ENCODE results near the gene MDFI. TPM values are rescaled to one million over a fixed set of nuclear protein-coding genes. Genes with fewer than 3 reads are reported as not detected.

MDFI gene
- total RNA-seq, 1 donor from 2014 or later = 75.9 TPM

DNA sequence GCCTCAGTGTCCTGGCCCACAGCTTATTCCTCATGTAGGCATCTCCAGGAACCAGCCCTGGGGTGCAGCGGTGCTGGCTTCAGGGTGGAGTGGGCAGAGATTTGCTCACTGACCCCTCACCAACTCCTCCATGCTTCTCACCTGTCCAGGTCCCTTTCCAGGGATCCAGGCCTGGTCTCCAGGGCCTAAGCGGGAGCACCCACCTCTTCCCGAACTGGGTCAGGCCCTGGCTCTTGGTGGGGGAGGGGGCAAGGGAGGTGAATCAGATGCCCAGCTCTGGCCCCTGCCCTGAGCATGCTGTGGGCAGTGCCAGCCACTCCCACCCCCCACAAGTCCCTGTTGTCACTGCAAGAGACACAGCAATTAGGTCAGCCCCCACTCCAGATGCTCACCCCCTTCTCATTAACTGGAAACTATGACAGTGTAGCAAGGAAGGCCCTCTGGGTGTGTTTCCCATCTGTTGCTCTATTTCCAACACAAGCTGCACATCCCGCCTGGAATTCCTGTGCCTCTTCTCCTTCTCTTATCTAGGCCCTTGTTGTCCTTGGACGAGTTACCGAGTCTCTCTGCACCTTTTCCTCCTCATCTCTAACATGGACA is 37.0 kb downstream of the MDFI start:
- Mint-ChIP-seq H3K36me3 (ENCODE audit: unreplicated experiment) (no peaks in the 10 kb centered on the region), H3K27ac (ENCODE audit: unreplicated experiment) (no peak overlapping the region), H3K4me3 (ENCODE audit: unreplicated experiment) (no peak overlapping the region)

DNA sequence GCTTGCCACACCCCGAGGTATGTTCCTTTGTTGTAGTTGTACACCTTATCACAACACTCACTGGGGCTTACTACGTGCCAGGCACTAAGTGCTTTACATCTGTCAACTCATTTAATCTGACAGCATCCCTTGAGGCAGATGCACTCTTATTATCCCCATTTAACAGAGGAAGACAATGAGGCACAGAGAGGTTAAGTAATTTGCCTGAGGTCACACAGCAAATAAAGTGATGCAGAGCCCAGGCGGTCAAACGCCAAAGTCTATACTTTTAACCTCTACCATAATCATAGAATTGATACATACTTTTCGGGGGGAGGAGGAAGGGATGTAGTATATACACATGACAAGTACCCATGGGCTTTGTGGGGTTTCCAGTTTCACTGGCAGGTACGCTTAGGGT is 37.7 kb downstream of the MDFI start:
- TF ChIP-seq, protein P1, sequence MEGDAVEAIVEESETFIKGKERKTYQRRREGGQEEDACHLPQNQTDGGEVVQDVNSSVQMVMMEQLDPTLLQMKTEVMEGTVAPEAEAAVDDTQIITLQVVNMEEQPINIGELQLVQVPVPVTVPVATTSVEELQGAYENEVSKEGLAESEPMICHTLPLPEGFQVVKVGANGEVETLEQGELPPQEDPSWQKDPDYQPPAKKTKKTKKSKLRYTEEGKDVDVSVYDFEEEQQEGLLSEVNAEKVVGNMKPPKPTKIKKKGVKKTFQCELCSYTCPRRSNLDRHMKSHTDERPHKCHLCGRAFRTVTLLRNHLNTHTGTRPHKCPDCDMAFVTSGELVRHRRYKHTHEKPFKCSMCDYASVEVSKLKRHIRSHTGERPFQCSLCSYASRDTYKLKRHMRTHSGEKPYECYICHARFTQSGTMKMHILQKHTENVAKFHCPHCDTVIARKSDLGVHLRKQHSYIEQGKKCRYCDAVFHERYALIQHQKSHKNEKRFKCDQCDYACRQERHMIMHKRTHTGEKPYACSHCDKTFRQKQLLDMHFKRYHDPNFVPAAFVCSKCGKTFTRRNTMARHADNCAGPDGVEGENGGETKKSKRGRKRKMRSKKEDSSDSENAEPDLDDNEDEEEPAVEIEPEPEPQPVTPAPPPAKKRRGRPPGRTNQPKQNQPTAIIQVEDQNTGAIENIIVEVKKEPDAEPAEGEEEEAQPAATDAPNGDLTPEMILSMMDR (IDR thresholded peaks at IDR 0.05) = no peak
- no peak overlapping the region for H3K4me3 Mint-ChIP-seq (ENCODE audit: unreplicated experiment)
- no peaks in the 10 kb centered on the region for H3K36me3 Mint-ChIP-seq (ENCODE audit: unreplicated experiment)
- no peaks in the 10 kb centered on the region for H3K9me3 Mint-ChIP-seq (ENCODE audit: unreplicated experiment)
- no peak for DNase-seq (ENCODE audit: extremely low spot score, unreplicated experiment)
- no peak overlapping the region for H3K27ac Mint-ChIP-seq (ENCODE audit: unreplicated experiment)
- H3K27me3 Mint-ChIP-seq (ENCODE audit: unreplicated experiment) = peaks cover 11% of the 10 kb centered on the region
- peaks cover 3% of the 10 kb centered on the region for H3K4me1 Mint-ChIP-seq (ENCODE audit: unreplicated experiment)

More for the DNA sequence above, 37.0 kb downstream of the MDFI start:
- H3K9me3 Mint-ChIP-seq (ENCODE audit: unreplicated experiment) = no peaks in the 10 kb centered on the region
- no peak for DNase-seq (ENCODE audit: extremely low spot score, unreplicated experiment)
- TF ChIP-seq, protein P1 (IDR thresholded peaks at IDR 0.05) = no peak
- peaks cover 18% of the 10 kb centered on the region for H3K27me3 Mint-ChIP-seq (ENCODE audit: unreplicated experiment)
- peaks cover 3% of the 10 kb centered on the region for H3K4me1 Mint-ChIP-seq (ENCODE audit: unreplicated experiment)

DNA sequence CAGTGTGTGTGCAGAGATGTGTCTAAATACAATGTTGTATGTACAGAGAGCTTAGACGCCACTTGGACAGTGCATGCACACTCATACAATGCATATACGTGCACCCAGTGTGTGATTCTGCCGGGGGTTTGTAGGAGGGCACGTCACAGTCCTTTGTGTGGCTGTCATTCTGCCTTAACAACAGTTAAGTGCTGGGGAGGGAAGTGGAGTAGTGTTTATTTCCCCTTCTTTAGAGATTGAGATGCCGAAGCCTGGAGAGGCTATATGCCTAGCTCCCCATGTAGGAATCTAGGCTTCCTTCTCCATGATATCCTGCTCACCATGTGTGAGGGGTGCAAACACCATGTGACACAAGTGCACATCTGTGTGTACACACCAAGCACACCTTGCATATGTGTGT is 38.2 kb downstream of the MDFI start:
- Mint-ChIP-seq H3K27me3 (ENCODE audit: unreplicated experiment) (peaks cover 7% of the 10 kb centered on the region), H3K9me3 (ENCODE audit: unreplicated experiment) (no peaks in the 10 kb centered on the region), H3K4me3 (ENCODE audit: unreplicated experiment) (no peak overlapping the region), H3K36me3 (ENCODE audit: unreplicated experiment) (no peaks in the 10 kb centered on the region), H3K4me1 (ENCODE audit: unreplicated experiment) (peaks cover 3% of the 10 kb centered on the region), H3K27ac (ENCODE audit: unreplicated experiment) (no peak overlapping the region)
- TF ChIP-seq, protein P1 (IDR thresholded peaks at IDR 0.05) = no peak
- DNase-seq (ENCODE audit: extremely low spot score, unreplicated experiment) = no peak

DNA sequence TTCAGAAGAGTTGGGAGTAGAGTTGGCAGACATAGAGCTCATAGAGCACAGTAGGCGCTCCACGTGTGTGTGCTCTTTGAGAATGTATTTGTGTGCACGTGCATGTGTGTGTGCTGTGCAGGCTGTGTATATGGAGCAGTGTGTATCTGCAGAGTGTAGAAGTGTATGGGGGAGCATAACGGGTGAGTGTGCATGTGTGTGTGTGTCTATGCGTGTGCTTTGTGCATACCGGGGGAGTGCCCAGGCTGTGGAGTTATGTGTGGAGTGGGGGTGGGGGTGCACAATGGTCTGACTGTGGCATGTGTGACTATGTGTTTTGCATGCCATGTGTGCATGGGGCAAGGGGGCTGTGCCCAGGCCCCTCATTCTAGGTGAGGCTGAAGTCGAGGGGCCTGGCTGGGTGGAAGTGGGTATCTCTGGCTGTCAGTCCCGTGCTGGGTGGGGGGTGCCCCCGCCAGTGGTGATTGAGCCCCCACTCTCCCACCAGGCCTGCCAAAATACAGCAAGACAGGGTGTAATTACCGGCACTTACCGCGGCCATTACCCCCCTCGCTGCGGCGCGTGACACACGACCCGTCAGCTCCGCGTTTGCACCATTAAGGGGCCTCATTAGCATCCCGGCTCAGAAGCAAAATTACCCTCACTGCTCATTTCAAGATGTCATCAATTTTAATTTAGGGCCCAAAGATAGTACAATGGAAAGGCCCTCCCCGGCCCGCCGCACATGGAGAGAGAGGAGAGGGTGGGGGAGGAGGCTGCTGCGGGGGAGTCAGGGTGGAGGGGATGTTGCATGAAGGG is 39.1 kb downstream of the MDFI start:
- no peaks in the 10 kb centered on the region for H3K27me3 Mint-ChIP-seq (ENCODE audit: unreplicated experiment)
- H3K9me3 Mint-ChIP-seq (ENCODE audit: unreplicated experiment) = no peaks in the 10 kb centered on the region
- no peak overlapping the region for H3K4me3 Mint-ChIP-seq (ENCODE audit: unreplicated experiment)
- H3K4me1 Mint-ChIP-seq (ENCODE audit: unreplicated experiment) = peaks cover 9% of the 10 kb centered on the region
- DNase-seq (ENCODE audit: extremely low spot score, unreplicated experiment) = no peak
- TF ChIP-seq, protein P1 (IDR thresholded peaks at IDR 0.05) = no peak
- H3K36me3 Mint-ChIP-seq (ENCODE audit: unreplicated experiment) = no peaks in the 10 kb centered on the region
- H3K27ac Mint-ChIP-seq (ENCODE audit: unreplicated experiment) = no peak overlapping the region

DNA sequence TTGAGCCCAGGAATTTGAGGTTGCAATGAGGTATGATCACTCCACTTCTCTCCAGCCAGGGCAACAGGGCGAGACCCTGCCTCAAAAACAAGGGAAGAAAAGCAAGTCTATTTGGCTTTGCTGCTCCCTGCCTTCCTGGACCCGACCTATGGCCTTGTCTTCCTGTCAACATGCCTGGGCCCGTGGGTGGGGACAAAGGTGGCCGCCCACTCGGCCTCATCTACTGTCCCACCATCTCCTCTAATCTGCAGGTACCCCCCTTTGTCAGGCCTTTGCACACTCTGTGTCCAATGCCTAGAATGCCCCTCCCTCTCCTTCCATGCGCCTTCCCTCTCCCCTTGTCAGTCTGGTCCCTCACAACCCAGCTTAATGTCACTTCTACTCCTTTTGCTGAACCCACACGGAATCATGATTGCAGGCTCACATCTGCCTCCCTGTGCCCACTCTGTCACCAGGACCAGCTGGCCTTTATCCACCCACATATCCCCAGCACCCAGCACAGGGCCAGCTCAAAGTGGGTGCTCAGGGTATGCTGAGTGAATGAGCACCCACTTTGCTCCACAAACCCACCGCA is 40.3 kb downstream of the MDFI start:
- DNase-seq (ENCODE audit: extremely low spot score, unreplicated experiment) = no peak
- no peak overlapping the region for H3K4me3 Mint-ChIP-seq (ENCODE audit: unreplicated experiment)
- H3K27ac Mint-ChIP-seq (ENCODE audit: unreplicated experiment) = no peak overlapping the region
- H3K36me3 Mint-ChIP-seq (ENCODE audit: unreplicated experiment) = no peaks in the 10 kb centered on the region
- TF ChIP-seq, protein P1 (IDR thresholded peaks at IDR 0.05) = no peak
- no peaks in the 10 kb centered on the region for H3K9me3 Mint-ChIP-seq (ENCODE audit: unreplicated experiment)
- H3K27me3 Mint-ChIP-seq (ENCODE audit: unreplicated experiment) = no peaks in the 10 kb centered on the region
- H3K4me1 Mint-ChIP-seq (ENCODE audit: unreplicated experiment) = peaks cover 16% of the 10 kb centered on the region

All from osteocyte (in vitro differentiated cells).